ENCODE results near the gene SLC17A5.
"Not testable (repeated sequence)": the region's sequence is repeated elsewhere in the genome, so short reads cannot be mapped to it uniquely, and the experiment has no call there.

The SLC17A5 gene

GRCh38 chr6:73613806-73614536, 39.8 kb downstream of the SLC17A5 start:
- no peak for DNase-seq

GRCh38 chr6:73612611-73613010, 41.2 kb downstream of the SLC17A5 start:
- no peak for DNase-seq

- DNase-seq, result no peak
Observed at GRCh38 chr6:73610444-73611275, 43.1 kb downstream of the SLC17A5 start.

- DNase-seq, result no peak
Observed at GRCh38 chr6:73608761-73609160, 45.0 kb downstream of the SLC17A5 start.

GRCh38 chr6:73606428-73606827, 47.4 kb downstream of the SLC17A5 start:
- no peak for DNase-seq

GRCh38 chr6:73604461-73604860, 49.3 kb downstream of the SLC17A5 start:
- DNase-seq, result no peak

- DNase-seq, result no peak
Observed at GRCh38 chr6:73604020-73604419, 49.8 kb downstream of the SLC17A5 start.

- no peak for DNase-seq
Observed at GRCh38 chr6:73586416-73586974, 67.3 kb downstream of the SLC17A5 start.

- DNase-seq, result peak; percentile 50
Observed at GRCh38 chr6:73585566-73586415, 68.0 kb downstream of the SLC17A5 start.

- no peak for DNase-seq
Observed at GRCh38 chr6:73581293-73581692, 72.5 kb downstream of the SLC17A5 start.

GRCh38 chr6:73580247-73581149, 73.3 kb downstream of the SLC17A5 start:
- peak; percentile 85 for DNase-seq

- no peak for DNase-seq
Observed at GRCh38 chr6:73579851-73580246, 73.9 kb downstream of the SLC17A5 start.

- DNase-seq, result no peak
Observed at GRCh38 chr6:73579389-73579788, 74.4 kb downstream of the SLC17A5 start.

GRCh38 chr6:73577676-73578075, 76.1 kb downstream of the SLC17A5 start:
- DNase-seq, result no peak

- not testable (repeated sequence) for DNase-seq
Observed at GRCh38 chr6:73572531-73572930, 81.3 kb downstream of the SLC17A5 start.

GRCh38 chr6:73571218-73572181, 82.3 kb downstream of the SLC17A5 start:
- DNase-seq, result not testable (repeated sequence)

GRCh38 chr6:73569121-73569520, 84.7 kb downstream of the SLC17A5 start:
- DNase-seq, result no peak

GRCh38 chr6:73566954-73567591, 86.7 kb downstream of the SLC17A5 start:
- DNase-seq, result no peak

GRCh38 chr6:73566486-73566871, 87.3 kb downstream of the SLC17A5 start:
- DNase-seq, result not testable (repeated sequence)

All from stimulated activated CD4-positive, alpha-beta T cell treated with anti-CD3 and anti-CD28 coated beads, Interleukin-4, amount 100 ng/mL, for 24 hours (primary cell).